Activated CD8-positive, alpha-beta T cell treated with anti-CD3 and anti-CD28 coated beads for 36 hours (primary cell): Measurements from ENCODE around the gene MAN2C1. TPM values are rescaled to one million over a fixed set of nuclear protein-coding genes. Genes with fewer than 3 reads are reported as not detected.
A peak's percentile ranks its signal among the peaks of the same experiment; 100 is the strongest.
"Not testable (repeated sequence)": the region's sequence is repeated elsewhere in the genome, so short reads cannot be mapped to it uniquely, and the experiment has no call there.

ENCODE experiments used
- ATAC-seq: fragments of 200-7000 bp; cut with Tn5 transposase; one replicate; pipeline ENCODE4 v1.10.0; 2021; ENCODE audit warnings: mild to moderate bottlenecking, moderate library complexity
- CTCF ChIA-PET: fragments of 350-600 bp; sonication (Branson Sonifier 250); formaldehyde crosslinking; loops from one replicate; lab custom pipeline; 2021; ENCODE audit warnings: antibody characterized with exemption; lab: Charles Lee
- POLR2A ChIA-PET: fragments of 350-600 bp; sonication (Branson Sonifier 250); formaldehyde crosslinking; loops from one replicate; lab custom pipeline; 2021; ENCODE audit warnings: antibody characterized with exemption; lab: Charles Lee
- DNase-seq: peaks from one replicate; pipeline ENCODE4 v3.0.0-alpha.2; 2020
- H3K27ac Mint-ChIP-seq: one replicate; pipeline ENCODE4 v1.8.0; 2021; ENCODE audit warnings: mild to moderate bottlenecking, mixed read lengths
- H3K27me3 Mint-ChIP-seq: one replicate; pipeline ENCODE4 v1.8.0; 2021; ENCODE audit warnings: mixed read lengths
- H3K36me3 Mint-ChIP-seq: one replicate; pipeline ENCODE4 v1.8.0; 2021; ENCODE audit warnings: low read depth, mixed read lengths
- H3K4me1 Mint-ChIP-seq: one replicate; pipeline ENCODE4 v1.8.0; 2021; ENCODE audit warnings: low read depth, mixed read lengths
- H3K4me3 Mint-ChIP-seq: one replicate; pipeline ENCODE4 v1.8.0; 2021; ENCODE audit warnings: mild to moderate bottlenecking, moderate library complexity, mixed read lengths
- H3K9me3 Mint-ChIP-seq: one replicate; pipeline ENCODE4 v1.8.0; 2021; ENCODE audit warnings: mixed read lengths
- intact Hi-C: fragments of 100-400 bp; cut with micrococcal nuclease; formaldehyde crosslinking; loops from one replicate; pipeline ENCODE4 v1.10.0; 2022
- total RNA-seq, 2 experiments: library from RNA; stranded (reverse); gene quantifications; one replicate each; pipeline ENCODE4 v1.2.3, GENCODE V29; 2021
- TF ChIP-seq, protein P1 (sequence below): fragments of 200-600 bp; IDR thresholded peaks from one replicate; pipeline ENCODE4 v1.8.0; 2022; ENCODE audit warnings: antibody characterized with exemption, mild to moderate bottlenecking

Gene MAN2C1
- total RNA-seq, 2 experiments from 2014 or later = 170 to 181 TPM

DNA sequence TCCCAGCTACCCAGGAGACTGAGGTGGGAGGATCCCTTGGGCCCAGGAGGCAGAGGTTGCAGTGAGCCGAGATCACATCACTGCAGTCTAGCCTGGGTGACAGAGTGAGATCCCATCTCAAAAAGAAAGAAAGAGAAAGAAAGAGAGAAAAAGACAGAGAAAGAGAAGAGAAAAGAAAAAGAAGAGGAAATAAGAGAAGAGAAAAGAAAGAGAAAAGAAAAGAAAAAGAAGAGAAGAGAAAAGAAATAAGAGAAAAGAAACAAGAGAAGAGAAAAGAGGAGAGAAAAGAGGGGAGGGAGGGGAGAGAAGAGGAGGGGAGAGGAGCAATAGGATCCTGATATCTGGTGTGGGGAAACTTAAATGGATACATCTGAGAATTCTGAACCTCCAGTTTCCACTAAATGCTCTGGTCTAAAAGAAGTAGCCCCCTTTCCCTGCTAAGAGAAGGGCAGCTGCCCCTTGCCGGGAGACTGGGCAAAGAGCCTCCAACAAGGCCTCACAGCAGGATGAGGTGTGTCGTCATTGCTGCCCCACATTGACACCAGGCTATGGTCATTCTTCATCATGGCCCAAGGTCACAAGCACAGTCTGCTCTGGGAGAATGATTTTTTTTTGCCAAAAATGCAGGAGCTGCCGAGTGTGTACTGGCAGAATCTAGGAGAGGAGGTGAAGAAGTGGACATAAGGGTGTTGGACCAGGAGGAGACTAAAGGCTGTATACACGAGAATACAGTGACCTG lies 53.7 kb downstream of the MAN2C1 start:
- POLR2A ChIA-PET = no interaction called here
- no peaks in the 10 kb centered on the region for H3K9me3 Mint-ChIP-seq
- CTCF ChIA-PET = no interaction called here
- DNase-seq (no peak), ATAC-seq (no peak)
- TF ChIP-seq, protein P1, sequence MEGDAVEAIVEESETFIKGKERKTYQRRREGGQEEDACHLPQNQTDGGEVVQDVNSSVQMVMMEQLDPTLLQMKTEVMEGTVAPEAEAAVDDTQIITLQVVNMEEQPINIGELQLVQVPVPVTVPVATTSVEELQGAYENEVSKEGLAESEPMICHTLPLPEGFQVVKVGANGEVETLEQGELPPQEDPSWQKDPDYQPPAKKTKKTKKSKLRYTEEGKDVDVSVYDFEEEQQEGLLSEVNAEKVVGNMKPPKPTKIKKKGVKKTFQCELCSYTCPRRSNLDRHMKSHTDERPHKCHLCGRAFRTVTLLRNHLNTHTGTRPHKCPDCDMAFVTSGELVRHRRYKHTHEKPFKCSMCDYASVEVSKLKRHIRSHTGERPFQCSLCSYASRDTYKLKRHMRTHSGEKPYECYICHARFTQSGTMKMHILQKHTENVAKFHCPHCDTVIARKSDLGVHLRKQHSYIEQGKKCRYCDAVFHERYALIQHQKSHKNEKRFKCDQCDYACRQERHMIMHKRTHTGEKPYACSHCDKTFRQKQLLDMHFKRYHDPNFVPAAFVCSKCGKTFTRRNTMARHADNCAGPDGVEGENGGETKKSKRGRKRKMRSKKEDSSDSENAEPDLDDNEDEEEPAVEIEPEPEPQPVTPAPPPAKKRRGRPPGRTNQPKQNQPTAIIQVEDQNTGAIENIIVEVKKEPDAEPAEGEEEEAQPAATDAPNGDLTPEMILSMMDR = peak; percentile 35
- intact Hi-C loops = no loop called here
- no peaks in the 10 kb centered on the region for H3K36me3 Mint-ChIP-seq
- H3K27ac Mint-ChIP-seq = no peak overlapping the region
- H3K4me1 Mint-ChIP-seq = peaks cover 3% of the 10 kb centered on the region
- no peaks in the 10 kb centered on the region for H3K27me3 Mint-ChIP-seq
- H3K4me3 Mint-ChIP-seq = no peak overlapping the region

DNA sequence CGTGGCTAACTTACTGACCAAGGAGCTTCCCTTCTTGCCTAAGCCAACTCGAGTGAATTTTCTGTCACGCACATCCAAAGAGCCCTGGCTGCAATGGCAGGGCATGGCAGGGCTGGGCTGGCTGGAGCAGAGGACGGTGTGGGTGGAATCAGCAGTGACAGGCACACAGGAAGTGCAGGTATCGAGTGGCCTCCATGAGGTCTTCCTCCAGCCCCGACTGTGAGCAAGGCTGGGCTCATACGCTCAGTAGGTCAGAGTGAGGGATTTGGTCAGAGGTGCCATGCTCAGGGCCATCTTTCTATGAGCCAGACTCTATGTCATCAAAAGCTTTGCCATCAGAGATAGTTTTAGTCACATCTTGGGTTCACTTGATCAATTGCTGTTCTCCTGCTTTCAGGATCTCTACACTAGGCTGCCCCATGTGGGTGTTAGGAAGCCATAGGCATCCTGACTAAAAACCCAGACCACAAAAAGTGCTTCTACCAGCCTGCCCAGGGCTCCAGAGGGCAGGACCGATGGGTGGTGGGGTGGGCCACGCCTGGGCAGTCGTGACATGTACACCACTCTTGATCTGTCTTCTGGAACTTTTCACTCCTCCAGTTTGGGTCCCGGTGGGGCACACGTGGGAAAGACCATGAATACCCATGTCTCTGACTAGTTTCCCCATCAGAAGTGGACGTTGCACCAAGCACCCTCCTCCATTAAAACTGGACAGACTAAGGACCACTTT lies 55.1 kb downstream of the MAN2C1 start:
- Mint-ChIP-seq H3K9me3 (no peaks in the 10 kb centered on the region), H3K27ac (no peak overlapping the region), H3K27me3 (peaks cover 3% of the 10 kb centered on the region), H3K4me3 (no peak overlapping the region), H3K36me3 (no peaks in the 10 kb centered on the region), H3K4me1 (peaks cover 3% of the 10 kb centered on the region)
- intact Hi-C loops = no loop called here
- TF ChIP-seq, protein P1 = no peak
- no peak for DNase-seq
- POLR2A ChIA-PET = no interaction called here
- CTCF ChIA-PET = no interaction called here
- ATAC-seq = peak; percentile 30

DNA sequence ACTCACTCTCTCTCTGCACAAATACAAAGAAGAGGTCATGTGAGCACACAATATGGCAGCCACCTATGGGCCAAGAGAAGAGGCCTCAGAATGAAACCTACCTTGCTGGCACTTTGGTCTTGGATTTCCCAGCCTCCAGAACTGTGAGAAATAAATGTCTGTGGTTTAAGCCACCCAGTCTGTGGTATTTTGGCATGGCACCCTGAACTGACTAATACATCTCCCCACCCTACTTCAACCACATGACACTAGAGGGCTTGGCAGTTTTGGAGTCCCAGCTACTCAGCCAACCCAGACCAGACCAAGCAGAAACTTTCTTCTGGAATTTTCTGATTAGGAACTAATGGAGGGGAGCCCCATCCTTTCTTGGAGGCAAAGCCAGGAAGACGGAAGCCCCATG lies 55.9 kb downstream of the MAN2C1 start:
- POLR2A ChIA-PET, H3K27ac Mint-ChIP-seq: not testable (repeated sequence)

DNA sequence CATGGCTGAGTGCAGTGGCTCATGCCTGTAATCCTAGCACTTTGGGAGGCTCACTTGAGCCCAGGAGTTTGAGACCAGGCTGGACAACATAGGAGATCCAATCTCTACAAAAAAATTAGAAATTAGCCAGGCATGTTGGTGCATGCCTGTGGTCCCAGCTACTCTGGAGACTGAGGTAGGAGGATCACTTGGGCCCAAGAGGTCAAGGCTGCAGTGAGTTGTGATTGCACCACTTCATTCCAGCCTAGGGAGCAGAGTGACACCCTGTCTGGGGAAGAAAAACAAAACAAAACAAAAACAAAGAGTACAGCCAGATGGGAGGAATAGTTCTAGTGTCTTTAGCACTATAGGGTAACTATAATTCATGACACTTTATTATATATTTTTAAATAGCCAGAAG lies 58.7 kb downstream of the MAN2C1 start:
- peaks cover 13% of the 10 kb centered on the region for H3K27me3 Mint-ChIP-seq
- TF ChIP-seq, protein P1 = no peak
- DNase-seq (no peak), ATAC-seq (no peak)
- no peak overlapping the region for H3K27ac Mint-ChIP-seq
- POLR2A ChIA-PET = no interaction called here
- H3K4me3 Mint-ChIP-seq = no peak overlapping the region
- H3K36me3 Mint-ChIP-seq = no peaks in the 10 kb centered on the region
- CTCF ChIA-PET = no interaction called here
- intact Hi-C loops = no loop called here
- H3K9me3 Mint-ChIP-seq = no peaks in the 10 kb centered on the region
- H3K4me1 Mint-ChIP-seq = peaks cover 3% of the 10 kb centered on the region

More for the DNA sequence above, 55.9 kb downstream of the MAN2C1 start:
- H3K27me3 Mint-ChIP-seq, intact Hi-C loops, CTCF ChIA-PET, H3K4me3 Mint-ChIP-seq, ATAC-seq, H3K36me3 Mint-ChIP-seq, H3K9me3 Mint-ChIP-seq, H3K4me1 Mint-ChIP-seq: not testable (repeated sequence)
- DNase-seq = peak; percentile 43

DNA sequence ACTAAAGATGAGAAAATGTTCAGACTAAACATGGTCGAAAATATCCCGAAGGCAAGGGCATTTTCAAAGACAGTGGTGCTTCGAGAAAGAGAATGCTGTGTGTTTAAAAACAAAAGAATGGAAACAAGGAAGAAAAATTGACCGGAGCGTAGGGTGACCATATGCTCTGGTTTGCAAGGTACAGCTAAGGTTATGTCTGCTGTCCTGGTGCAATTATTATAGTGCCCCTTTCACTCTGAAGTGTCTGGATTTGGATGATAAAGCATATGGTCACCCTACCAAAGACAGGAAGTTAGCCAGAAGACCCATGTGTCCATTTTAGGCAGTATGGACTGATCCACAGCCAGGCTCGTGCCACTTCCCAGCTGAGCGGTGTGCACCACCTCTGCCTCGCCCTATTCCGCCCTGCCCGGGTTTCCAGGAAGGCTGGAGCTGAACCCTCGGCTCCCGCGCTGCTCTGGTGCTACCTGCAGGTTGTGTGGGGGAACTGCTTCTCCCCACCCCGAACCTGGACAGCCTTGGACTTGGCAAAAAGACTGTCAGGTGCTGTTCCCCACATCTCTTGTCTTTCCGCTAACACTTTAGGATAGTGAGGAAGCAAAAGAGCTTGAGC lies 60.5 kb downstream of the MAN2C1 start:
- Mint-ChIP-seq H3K27me3 (peaks cover 15% of the 10 kb centered on the region), H3K4me3 (no peak overlapping the region), H3K4me1 (peaks cover 3% of the 10 kb centered on the region), H3K9me3 (no peaks in the 10 kb centered on the region), H3K27ac (no peak overlapping the region), H3K36me3 (no peaks in the 10 kb centered on the region)
- ATAC-seq (peak; percentile 68), DNase-seq (peak; percentile 34)
- POLR2A ChIA-PET = no interaction called here
- intact Hi-C loops = no loop called here
- TF ChIP-seq, protein P1 = peak; percentile 52
- CTCF ChIA-PET = interaction anchor here (1.6 kb wide), 1 partner anchor 282 kb away, joined by 4 read pairs; no protein-coding TSS in a partner anchor
